Measurements from ENCODE around the gene TMEM8B. TPM values are rescaled to one million over a fixed set of nuclear protein-coding genes. Genes with fewer than 3 reads are reported as not detected.

TMEM8B gene
- polyA plus RNA-seq, 1 donor from 2014 or later, result 12.7 TPM

DNA sequence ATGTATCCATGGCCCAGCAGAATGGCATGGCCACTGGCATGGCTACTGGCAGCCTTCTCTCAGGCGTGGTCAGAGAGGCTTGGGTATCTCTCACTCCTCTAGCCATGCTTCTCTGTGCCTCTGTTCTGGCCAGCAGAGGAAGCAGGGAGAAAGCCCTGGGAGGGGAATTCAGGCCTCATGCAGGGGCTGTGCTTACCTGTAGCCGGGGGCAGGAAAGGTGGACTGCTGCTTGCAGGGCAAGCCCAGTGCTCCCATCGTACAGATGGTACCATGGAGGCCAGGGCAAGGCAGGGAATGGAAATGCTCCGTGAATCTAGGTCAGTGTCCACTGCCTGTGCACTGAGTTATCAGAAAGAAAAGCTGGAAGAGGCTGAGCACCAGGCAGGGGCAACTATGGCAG is 38.5 kb downstream of the TMEM8B start:
- Histone ChIP-seq H4K20me1 (ENCODE audit: insufficient read depth) (no peaks in the 10 kb centered on the region), H3K36me3 (ENCODE audit: insufficient read depth, low read length) (no peaks in the 10 kb centered on the region), H3F3A (ENCODE audit: insufficient read depth, low read length, poor library complexity, severe bottlenecking) (no peaks in the 10 kb centered on the region), H3K9me3 (ENCODE audit: low read length) (no peaks in the 10 kb centered on the region), H2AFZ (ENCODE audit: low read depth, low read length) (no peak overlapping the region), H3K9ac (ENCODE audit: low read length) (no peak overlapping the region), H3K9me2 (ENCODE audit: insufficient read depth, low read length) (no peaks in the 10 kb centered on the region), H3K4me2 (ENCODE audit: low read length) (no peak overlapping the region), H3K79me2 (replicated peaks; ENCODE audit: insufficient read depth, low read length) (no peaks in the 10 kb centered on the region), H3K27me3 (ENCODE audit: insufficient read depth, low read depth, low read length) (no peaks in the 10 kb centered on the region), H3K4me3 (ENCODE audit: low read length) (no peak overlapping the region), H3K27ac (ENCODE audit: low read length) (no peak overlapping the region)
- no peak for TF ChIP-seq EP300 (conservative IDR thresholded peaks at IDR 0.05; ENCODE audit: poor library complexity, severe bottlenecking)

DNA sequence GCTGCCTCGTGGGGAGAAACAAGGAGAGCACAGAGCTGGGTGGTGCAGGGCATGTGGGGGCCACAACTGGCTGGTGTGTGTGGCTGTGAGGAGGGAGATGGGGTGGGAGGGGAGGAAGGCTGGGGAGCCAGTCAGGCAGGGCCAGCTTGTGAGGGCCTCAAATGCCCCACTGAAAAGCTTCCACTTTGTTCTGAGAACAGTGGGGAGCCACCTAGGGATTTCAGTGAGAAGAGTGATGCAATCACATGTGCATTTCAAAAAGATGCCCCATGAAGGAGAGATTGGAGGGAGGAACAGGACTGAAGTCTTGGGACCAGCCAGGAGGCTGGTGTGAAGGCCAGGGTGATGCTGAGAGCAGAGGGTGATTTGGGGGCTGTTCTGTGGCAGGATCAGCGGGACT is 39.9 kb downstream of the TMEM8B start:
- Histone ChIP-seq H3K27me3 (ENCODE audit: insufficient read depth, low read depth, low read length) (no peaks in the 10 kb centered on the region), H3F3A (ENCODE audit: insufficient read depth, low read length, poor library complexity, severe bottlenecking) (no peaks in the 10 kb centered on the region), H3K9me3 (ENCODE audit: low read length) (no peaks in the 10 kb centered on the region), H3K4me2 (ENCODE audit: low read length) (no peak overlapping the region), H3K9me2 (ENCODE audit: insufficient read depth, low read length) (no peaks in the 10 kb centered on the region), H3K27ac (ENCODE audit: low read length) (no peak overlapping the region), H3K79me2 (replicated peaks; ENCODE audit: insufficient read depth, low read length) (no peaks in the 10 kb centered on the region), H3K9ac (ENCODE audit: low read length) (no peak overlapping the region), H2AFZ (ENCODE audit: low read depth, low read length) (no peak overlapping the region), H3K36me3 (ENCODE audit: insufficient read depth, low read length) (no peaks in the 10 kb centered on the region), H4K20me1 (ENCODE audit: insufficient read depth) (no peaks in the 10 kb centered on the region), H3K4me3 (ENCODE audit: low read length) (no peak overlapping the region)
- TF ChIP-seq EP300 (conservative IDR thresholded peaks at IDR 0.05; ENCODE audit: poor library complexity, severe bottlenecking), result no peak
- TF ChIP-seq EZH2 (IDR thresholded peaks at IDR 0.05; ENCODE audit: borderline replicate concordance, insufficient read depth, low read length, poor library complexity, severe bottlenecking), result no peak
- TF ChIP-seq, protein P1, sequence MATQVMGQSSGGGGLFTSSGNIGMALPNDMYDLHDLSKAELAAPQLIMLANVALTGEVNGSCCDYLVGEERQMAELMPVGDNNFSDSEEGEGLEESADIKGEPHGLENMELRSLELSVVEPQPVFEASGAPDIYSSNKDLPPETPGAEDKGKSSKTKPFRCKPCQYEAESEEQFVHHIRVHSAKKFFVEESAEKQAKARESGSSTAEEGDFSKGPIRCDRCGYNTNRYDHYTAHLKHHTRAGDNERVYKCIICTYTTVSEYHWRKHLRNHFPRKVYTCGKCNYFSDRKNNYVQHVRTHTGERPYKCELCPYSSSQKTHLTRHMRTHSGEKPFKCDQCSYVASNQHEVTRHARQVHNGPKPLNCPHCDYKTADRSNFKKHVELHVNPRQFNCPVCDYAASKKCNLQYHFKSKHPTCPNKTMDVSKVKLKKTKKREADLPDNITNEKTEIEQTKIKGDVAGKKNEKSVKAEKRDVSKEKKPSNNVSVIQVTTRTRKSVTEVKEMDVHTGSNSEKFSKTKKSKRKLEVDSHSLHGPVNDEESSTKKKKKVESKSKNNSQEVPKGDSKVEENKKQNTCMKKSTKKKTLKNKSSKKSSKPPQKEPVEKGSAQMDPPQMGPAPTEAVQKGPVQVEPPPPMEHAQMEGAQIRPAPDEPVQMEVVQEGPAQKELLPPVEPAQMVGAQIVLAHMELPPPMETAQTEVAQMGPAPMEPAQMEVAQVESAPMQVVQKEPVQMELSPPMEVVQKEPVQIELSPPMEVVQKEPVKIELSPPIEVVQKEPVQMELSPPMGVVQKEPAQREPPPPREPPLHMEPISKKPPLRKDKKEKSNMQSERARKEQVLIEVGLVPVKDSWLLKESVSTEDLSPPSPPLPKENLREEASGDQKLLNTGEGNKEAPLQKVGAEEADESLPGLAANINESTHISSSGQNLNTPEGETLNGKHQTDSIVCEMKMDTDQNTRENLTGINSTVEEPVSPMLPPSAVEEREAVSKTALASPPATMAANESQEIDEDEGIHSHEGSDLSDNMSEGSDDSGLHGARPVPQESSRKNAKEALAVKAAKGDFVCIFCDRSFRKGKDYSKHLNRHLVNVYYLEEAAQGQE (IDR thresholded peaks at IDR 0.05; ENCODE audit: borderline replicate concordance), result no peak
- TF ChIP-seq SMC3 (conservative IDR thresholded peaks at IDR 0.05; ENCODE audit: poor library complexity), result no peak
- TF ChIP-seq CTCF (IDR thresholded peaks at IDR 0.05; ENCODE audit: poor library complexity, severe bottlenecking), result no peak
- no peak for TF ChIP-seq RAD21 (conservative IDR thresholded peaks at IDR 0.05)
- no peak for TF ChIP-seq TAF1 (IDR thresholded peaks at IDR 0.05; ENCODE audit: low read depth)
- TF ChIP-seq MXI1 (conservative IDR thresholded peaks at IDR 0.05; ENCODE audit: poor library complexity, severe bottlenecking), result no peak
- no peak for TF ChIP-seq POLR2AphosphoS5 (IDR thresholded peaks at IDR 0.05)
